NCI-H2196 treated with DMSO at 0.1 percent for 48 hours (cell line): ENCODE measurements around the gene EXOC1.
A peak's percentile ranks its signal among the peaks of the same experiment; 100 is the strongest.

Experiments used
- DNase-seq: peaks from one replicate; lab custom pipeline; 2025; ENCODE audit not compliant: unreplicated experiment; lab: John Stamatoyannopoulos, UW

The EXOC1 gene

GRCh38 chr4:55854129-55854528 is 681 bp downstream of the EXOC1 start:
- no peak for DNase-seq

DNA sequence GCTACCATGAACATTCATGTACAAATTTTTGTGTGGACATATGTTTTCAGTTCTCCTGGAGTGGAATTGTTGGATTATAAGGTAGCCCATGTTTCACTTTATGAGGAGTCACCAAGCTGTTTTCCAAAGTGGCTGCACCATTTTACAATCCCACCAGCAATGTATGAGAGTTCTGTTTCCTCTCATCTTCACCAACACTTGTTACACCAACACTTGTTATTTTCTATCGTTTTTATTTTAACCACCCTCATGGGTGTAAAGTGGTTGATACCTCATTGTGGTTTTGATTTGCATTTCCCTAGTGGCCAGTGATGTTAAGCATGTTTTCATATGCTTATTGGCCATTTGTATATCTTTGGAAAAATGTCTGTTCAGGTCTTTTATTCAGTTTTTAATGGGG is 4.1 kb downstream of the EXOC1 start:
- DNase-seq, result no peak

GRCh38 chr4:55859711-55860110 is 6.3 kb downstream of the EXOC1 start:
- no peak for DNase-seq

DNA sequence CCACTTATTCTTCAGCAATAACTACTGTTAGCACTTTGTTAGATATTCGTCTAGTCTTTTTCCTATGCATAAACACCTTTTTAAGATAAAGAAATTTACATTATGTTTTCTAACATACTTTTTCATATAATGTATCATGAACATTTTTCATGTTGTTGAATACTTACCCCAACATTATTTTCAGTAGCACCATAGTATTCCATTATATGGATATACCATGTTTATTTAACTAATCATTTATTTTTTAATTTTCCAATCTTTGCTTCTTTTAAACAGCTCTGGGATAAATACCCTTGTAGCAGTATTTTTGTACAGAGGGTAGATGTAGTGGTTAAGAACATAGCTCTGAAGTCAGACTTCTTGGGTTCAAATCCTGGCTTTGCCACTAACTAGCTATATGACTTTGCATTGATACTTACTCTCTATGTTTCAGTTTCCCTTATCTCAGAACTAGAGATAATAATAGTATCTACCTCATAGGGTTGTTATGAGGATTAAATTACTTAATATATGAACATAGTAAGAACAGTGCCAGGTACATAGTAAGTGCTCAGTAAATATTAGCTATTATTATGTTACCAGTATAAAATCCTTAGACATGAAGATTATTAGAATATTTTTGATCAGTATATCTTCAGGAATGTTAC is 11.3 kb downstream of the EXOC1 start:
- no peak for DNase-seq

- DNase-seq, result no peak
Measured at GRCh38 chr4:55865228-55865806, 11.9 kb downstream of the EXOC1 start.

DNA sequence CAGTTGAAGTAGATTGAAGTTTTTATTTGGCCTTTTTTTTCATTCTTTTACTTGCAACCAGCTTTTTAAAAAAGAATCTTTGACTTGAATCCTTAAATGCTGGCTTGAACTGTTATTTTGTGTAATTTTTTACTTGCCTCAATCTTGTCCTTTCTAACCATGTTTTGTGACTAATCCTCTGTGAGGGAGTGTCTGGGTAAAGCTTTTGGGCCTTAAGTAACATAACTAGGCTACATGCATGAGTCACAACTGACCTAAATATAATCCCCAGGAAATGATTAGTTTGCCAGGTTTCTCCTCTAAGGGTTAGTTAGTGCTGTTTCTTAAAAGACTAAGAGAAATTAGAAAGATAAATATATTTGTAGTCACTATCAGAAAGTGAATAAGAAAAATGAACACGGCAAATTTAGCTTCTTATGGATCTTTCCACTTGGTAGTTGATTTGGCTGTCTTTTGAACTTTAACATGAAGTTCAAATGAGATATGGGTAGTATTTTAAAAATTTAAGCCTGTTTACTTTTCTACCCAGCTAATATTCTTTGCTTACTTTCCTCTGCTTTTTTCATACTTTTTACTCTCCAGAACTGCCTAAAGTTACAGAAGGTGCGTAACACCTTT is 13.0 kb downstream of the EXOC1 start:
- no peak for DNase-seq

- peak; percentile 37 for DNase-seq
Measured at GRCh38 chr4:55866973-55867574, 13.6 kb downstream of the EXOC1 start.

DNA sequence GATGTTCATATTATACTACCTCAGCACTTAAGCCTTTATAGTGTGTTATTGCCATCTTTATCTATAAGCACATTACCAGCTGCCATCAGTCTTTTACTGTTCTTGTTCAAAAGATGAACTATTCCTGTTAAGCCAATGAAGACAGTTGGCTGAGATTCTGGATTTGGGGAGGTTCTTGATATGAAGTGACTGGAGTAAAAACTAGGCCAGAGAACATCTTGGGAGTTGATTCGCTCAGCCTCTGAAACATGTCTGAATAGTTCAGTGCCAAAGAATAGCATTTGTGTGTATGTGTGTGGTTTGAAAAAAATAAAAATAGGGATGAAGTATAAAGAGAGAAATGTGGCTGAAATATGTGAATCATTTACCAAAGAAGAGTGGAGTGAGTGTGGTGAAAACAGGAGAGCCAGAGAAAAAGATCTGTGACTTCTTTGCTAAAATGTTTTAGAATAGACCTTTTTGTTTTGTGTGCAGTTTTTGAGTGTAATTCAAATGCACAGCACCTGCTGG is 15.2 kb downstream of the EXOC1 start:
- no peak for DNase-seq

DNA sequence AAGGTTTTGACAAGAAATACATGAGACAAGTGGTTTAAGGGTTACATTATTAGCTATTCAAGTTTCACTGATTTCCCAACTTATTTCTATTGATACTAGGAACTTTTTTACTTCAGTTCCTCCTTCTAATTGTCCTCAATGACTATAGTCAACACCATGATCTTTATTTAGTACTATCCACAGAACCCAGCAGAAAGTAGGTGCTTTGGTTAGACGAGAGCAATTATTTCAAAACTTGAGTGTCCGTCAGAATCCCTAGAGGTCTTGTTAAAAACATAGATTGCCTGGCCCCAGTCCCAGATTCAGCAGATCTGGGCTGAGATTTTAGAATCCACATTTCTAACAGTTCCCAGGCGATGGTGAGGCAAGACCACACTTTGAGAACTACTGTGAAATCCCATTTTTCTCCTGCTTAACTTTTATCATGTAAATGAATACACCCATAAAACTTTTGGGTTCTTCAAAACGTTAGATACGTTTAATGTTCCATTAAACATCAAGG is 17.9 kb downstream of the EXOC1 start:
- DNase-seq, result no peak

DNA sequence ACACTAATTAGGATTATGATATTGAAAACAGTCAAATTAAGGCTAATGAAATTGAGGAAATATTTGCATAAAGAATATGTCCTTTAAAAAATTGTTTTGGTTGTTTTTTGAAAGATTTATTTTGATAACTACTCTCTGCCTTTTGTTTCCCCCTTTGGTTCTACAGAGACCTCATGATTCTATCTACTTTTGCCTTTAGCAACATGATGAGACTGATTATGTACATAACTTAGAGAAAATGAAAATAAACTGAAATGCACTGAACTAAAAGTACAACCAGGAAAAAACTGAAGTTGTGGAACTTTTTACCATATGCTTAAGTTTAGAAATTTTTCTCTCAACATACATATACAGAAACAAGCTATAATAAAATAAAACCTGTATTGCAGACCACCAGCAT is 21.4 kb downstream of the EXOC1 start:
- DNase-seq, result no peak

GRCh38 chr4:55876387-55876786 is 22.9 kb downstream of the EXOC1 start:
- DNase-seq, result no peak

- no peak for DNase-seq
Measured at GRCh38 chr4:55879224-55879623, 25.8 kb downstream of the EXOC1 start.

DNA sequence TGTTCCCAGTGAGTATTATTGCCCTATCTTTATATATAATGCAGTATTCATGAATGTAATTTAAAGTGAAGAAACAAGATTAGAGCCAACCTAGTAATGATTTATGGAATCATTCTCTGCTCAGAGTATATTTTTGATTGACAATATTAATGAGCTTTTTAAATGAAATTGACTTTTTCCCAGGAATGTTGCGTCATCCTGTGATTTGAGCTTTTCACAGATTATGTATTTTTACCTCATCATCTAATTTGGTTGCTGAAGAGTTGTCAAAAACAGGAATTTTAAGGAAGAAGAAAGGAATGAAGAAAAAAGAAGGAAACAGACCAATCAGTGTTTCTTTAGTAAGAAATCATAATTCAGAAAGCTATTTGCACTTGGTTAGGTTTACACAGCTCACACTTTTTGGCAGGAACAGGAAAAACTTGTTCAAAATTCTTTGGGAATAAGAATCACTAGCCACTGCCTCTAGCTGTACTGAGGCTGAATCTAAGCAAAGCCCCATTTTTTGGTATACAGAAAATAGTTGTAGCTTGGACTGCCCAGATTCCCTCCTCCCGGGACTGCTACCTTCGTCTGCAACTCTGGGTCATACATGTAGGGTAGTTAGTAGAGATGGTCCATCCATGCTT is 27.3 kb downstream of the EXOC1 start:
- no peak for DNase-seq

DNA sequence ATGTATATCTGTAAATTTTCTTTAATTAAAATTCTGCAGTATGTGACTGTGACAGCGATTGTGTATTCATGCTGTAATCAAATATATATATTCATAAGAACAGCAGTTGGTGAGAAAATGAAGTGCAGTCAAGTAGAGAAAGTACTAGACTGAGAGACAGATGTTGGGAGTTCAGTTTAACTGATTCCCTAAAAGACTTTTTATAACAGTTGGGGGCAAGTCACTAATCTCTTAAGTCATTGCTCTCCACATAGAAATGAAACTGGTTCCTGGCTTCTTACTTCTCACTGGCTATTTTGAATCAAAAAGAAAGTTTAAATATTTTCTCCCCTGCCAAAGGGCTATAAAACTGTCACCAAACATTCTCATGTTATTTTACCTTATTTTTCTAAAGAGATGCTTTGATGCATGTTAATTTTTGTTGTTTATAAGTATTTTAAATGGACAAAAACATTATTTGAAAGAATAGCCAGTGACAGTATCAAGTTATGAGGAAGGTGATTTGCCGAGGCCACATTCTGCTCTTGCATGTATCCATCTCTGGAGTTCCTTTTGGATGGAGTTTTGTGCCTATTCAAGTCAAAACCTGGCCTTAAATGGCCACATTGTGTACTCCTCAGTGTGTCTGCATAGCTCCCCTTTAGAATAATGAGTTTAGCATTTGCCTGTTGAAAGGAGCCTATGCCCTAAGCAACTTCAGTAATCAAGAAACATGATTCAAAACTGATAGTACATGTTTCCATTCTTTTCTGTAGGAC is 30.8 kb downstream of the EXOC1 start:
- DNase-seq, result no peak

DNA sequence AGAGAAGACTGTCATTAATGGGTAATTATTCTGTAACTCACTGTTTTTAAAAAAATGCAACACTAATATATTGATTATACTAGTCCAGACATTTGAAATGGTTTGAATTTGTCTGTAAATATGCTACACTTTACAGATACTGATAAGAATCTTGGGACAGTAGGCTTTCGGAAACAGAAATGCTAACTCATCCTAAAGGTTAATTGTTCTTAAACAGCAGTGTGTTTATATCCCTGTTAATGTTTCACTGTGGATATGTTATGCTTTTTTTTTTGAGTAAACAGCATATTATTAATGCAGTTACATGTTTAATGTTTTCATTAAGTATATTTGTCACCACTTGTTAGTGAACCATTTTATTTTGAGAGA is 31.4 kb downstream of the EXOC1 start:
- no peak for DNase-seq

DNA sequence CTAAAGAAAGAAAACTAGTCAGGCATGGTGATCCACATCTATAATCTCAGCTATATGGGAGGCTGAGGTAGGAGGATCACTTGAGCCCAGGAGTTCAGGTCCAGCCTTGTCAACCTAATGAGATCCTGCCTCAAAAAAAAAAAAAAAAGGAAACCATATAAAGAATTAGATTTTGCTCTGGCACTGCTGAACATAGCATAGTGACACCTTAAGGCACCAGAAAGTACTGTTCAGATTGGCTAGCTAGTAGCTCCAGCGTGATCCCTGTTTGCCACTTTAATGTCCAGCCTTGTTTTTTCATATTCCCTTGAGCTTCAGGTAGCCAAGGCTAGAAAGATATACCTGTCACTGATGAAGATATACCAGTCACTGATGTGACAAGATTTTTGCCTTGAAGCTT is 34.1 kb downstream of the EXOC1 start:
- no peak for DNase-seq

GRCh38 chr4:55892156-55892555 is 38.7 kb downstream of the EXOC1 start:
- DNase-seq, result no peak

DNA sequence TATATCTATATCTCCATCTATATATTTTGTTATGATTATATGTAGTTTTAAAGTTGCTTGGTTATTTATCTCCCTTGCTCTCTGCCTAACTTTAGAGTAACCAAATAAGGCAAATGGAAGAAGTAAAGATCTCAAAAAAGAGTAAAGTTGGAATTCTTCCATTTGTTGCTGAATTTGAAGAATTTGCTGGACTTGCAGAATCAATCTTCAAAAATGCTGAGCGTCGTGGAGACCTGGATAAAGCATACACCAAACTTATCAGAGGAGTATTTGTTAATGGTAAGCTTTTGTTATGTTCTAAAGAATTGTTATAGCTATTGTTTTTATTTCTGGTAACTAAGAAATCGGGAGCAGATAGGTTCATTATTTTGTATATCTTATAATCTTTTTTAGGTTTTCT is 43.2 kb downstream of the EXOC1 start:
- no peak for DNase-seq

GRCh38 chr4:55902677-55903076 is 49.2 kb downstream of the EXOC1 start:
- no peak for DNase-seq

DNA sequence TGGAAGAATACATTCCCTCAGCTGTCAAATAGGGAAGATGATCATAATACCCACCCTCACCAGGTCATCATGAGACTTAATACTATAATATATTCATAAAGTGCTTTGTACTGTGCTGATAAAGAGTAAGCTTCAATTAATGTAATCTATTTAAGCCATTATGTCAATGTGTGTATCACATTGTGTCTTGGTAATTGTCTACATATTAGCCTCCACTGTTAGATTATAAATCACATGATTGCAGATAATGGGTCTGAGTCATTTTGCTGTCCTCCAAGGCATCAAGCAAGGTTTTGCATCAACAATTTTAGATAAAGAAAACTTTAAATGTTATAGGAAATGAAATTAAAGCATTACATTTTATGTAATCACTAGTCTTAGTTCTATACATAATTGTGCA is 50.1 kb downstream of the EXOC1 start:
- no peak for DNase-seq

- DNase-seq, result no peak
Measured at GRCh38 chr4:55904576-55904975, 51.1 kb downstream of the EXOC1 start.
